GM18858 (cell line): ENCODE results near the gene C8A.

Experiments
- ATAC-seq: cut with Tn5 transposase; IDR thresholded peaks from one replicate; pipeline ENCODE4 v1.9.1; 2021; ENCODE audit not compliant: unreplicated experiment

Gene C8A

GRCh38 chr1:56923201-56923600 is 68.6 kb downstream of the C8A start:
- no peak for ATAC-seq

DNA sequence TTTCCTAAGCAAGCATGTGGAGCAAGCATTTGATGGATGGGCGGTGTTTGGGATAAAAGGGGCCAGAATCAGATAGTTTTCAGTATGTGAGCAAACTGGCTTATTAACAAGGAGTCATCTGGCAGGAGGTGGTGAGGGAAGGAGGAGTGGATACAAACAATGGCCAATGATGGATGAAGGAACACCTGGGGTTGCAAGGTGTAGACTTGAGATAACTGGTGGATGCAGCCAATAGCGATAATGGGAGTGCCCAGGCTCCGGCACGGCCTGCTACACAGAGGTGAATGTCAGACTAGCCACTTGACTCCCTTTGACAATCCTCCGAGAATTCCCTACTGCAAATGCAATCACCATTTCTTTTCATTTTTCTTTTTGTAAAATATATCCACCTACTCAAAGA is 69.5 kb downstream of the C8A start:
- ATAC-seq, result no peak

DNA sequence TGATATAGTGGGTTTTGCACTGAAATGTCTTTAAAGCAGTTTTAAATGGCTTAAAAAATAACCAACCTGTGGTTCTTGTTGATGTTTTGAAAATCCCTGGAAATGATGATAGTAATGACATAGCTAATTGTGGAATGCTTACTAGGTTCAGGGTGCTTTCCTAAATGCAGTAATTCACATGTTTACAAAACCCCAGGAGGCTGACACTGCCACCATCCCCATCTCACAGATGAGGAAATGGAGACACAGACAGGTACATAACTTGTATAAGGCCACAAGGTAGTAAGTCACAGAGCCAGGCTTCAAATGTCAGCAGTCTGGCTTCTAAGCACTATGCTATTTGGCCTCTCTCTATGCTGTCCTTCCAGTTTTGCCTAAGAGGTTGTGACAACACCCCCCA is 70.6 kb downstream of the C8A start:
- ATAC-seq, result no peak

- ATAC-seq, result no peak
Measured at GRCh38 chr1:56927171-56927570, 72.6 kb downstream of the C8A start.

DNA sequence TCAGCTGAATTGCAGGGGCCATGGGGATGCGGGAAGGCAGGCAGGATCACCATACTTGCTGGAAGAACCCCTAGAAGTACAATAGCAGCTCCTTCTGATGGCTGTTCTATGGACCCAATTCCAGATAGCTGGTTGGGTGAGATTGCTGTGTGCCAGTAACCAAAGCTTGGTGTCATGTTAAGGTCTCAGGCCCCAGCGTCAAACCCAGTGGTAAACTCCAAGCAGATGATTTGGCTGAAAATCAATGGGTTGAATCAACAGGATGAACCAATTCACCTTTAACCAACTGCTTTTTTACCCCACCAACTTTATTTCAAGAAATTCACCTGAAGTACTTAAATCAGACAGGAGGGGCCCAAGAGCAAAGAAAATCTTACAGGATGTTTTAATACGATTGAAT is 73.4 kb downstream of the C8A start:
- ATAC-seq, result no peak

GRCh38 chr1:56929492-56929891 is 74.9 kb downstream of the C8A start:
- no peak for ATAC-seq

DNA sequence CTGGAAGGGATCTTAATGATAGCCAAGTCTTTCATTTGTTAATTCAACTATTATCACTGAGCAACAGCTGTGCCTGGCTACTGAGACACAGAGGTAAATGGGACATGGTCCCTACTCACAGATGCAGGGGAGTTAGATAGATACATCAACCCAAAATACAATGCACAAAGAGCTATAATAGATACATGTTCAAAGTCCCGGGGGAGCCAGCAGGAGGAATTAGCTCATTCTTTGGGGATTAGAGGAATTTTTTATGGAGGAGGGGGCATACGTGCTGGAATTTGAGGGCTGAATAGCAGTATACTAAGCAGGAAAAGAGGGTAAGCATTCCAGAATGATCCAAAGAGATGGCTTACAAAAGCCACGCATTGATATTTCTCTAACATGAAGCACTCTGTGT is 76.6 kb downstream of the C8A start:
- no peak for ATAC-seq

- ATAC-seq, result no peak
Measured at GRCh38 chr1:56931686-56932085, 77.1 kb downstream of the C8A start.

DNA sequence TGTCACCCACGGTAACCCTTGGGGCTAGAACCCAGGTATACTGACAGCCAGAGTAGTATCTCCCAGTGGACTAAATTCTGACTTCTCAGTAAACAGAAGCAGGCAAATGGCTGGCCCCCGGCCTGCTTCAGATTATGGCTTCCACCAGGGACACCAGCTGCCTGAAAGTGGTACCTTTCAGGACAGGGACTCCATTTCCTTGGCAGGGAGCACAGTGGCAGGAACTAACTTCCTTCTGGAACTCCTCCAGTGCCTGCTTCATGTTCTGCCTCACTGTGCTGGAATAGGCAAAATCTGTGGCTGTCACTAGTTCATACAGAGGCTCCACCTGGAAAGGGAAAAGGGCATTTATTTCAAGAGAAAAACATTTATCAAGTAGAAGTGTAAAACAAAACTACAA is 78.6 kb downstream of the C8A start:
- no peak for ATAC-seq

DNA sequence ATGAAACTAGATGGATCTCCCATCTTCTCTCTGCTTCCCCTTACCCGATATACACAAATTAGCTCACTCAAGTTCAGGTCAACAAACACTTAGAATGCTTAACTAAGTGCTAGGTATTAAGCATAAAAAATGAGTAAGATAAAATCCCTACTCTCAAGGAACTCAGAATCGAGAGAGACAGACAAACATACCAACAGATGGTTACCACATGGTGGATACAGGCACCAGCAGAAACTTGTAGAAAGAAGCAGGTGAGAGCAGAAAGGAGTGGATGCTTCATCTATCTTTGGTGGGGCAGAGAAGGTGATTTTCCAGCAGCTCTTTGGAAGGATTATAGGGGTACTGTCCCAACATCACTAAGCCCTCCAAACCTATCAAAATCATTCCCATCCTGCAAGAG is 79.0 kb downstream of the C8A start:
- ATAC-seq, result no peak

DNA sequence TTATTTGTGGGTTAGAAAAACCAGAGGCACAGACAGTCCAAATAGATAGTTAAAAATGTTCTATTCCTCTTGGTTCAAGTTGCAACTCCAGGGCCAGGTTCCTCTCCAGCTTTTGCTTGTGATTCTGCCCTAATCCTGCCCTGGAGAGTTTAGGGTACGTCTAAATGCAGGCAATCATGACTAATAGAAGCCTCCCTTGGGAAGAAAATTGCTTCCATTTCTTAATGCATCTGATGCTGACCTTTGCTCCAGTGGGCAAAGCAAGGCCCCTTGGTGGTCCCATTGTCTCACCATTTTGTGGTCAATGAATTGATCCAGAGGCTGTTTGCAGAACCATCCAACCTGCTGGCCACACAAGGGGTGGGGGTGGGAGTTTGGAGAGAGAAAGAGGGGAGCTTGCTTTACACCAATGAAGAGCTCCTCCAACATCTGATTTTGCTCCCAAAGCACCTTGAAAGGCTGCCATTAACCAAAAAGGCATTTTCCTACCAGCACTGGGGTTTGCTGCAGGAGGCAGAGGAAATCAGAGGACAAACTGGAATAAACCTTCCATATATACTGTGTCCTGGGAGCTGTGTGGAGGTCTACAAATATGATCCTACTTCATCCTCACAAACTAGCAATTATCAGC is 79.9 kb downstream of the C8A start:
- no peak for ATAC-seq

DNA sequence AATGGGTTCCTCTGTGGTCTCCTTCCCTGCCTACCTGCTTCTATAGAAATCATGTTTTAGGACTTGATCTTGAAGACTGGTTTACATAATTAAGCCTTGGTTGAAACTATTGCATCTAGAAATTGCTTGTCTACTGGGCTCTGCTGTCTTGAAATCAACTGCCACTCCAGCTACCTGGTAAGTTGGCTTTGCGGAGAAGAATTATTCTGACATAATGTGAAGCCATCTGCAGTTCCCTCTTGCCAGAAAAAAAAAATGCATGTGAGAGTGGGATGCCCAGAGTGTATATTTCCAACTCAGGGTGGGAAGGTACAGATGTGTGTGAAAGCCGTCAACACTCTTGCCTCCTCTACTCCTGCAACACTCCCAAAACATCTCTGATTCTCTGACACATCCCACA is 84.0 kb downstream of the C8A start:
- no peak for ATAC-seq

DNA sequence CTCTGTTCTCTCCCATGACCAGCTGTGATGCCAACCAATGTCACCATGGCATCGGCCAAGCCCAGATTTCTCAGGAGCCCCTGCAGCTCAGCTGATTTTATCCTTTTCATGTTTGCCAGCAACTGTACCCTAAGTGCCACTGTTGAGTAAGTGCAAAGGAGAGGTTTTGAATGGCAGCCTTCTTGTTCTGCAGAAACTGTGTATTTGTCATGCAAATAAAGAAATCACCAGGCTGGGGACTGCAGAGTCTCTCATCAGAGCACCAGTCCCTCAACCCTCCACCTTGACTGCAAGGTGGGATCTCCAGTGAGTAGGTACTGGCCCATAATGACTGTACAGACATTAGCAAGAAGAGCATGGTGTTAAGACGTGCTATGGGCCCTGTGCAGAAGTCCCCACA is 84.6 kb downstream of the C8A start:
- no peak for ATAC-seq

GRCh38 chr1:56940039-56940438 is 85.4 kb downstream of the C8A start:
- ATAC-seq, result no peak

DNA sequence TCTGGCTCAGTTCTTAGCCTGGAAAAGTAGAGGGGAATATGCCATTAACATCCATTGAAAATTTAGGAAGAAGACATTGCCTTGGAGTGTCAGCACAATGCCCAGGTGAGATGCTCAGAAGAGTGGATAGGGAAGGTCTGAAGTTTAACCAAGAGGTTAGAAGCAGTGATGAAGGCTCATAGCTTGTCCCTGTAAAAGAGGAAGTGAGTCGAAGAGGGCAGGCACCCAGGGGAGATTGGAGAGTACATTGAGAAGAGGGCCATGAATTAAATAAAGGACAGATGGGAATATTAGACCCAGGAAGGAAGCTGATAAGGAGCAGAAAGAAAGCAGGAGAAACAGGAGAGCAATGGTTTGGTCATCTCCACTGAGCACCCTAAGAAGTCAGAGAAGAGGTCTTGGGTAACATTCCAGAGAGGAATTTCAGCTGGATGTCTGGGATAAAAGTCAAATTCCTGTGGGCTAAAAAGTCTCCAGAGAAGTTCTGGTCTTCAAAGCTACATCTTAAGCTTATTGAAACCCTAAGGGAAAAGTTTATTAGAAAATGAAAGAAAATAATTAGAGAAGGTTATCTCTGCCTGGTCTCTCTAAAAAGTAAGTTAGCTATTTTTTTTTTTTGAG is 93.9 kb downstream of the C8A start:
- no peak for ATAC-seq

- ATAC-seq, result no peak
Measured at GRCh38 chr1:56952501-56952900, 97.9 kb downstream of the C8A start.

GRCh38 chr1:56953386-56953785 is 98.8 kb downstream of the C8A start:
- ATAC-seq, result no peak

- ATAC-seq, result no peak
Measured at GRCh38 chr1:56954664-56955063, 100.1 kb downstream of the C8A start.

DNA sequence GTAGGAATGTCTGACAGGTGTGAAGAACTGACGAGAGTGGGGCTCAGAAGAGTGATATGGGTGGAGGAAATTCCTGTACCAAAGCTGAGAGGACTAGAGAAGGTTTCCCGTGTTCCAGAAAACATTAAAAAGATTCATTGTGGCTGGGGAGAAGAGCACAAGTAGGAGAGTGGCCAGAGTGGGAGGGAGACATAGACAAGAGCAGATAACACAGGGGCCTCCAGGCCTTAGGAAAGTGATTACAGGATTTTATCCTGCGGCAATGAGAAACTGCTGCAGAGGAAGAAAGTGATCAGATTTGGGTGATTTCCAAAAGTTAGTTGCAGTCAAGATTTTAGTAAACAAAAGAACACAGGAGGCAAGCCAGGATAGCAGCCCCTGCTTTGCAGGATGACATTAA is 103.3 kb downstream of the C8A start:
- no peak for ATAC-seq

DNA sequence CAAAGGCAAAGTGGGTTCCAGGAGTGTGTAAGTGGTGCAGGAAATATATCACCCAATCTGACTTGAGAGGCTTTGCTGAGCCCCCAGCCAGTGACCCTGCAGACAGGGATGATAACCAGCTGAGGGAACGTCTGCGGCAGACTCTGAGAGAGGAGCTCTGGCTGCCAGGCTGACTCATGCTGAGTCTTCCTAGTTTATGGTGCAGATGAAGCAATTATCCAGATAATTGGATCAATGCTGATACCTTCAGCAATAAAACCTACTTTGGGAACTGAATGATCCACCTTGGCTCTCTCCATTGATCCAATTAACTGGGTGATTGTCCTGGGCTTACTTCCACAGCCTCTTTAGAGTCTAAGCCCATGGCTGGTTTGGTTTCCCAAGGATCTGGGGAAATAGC is 103.9 kb downstream of the C8A start:
- ATAC-seq, result no peak

DNA sequence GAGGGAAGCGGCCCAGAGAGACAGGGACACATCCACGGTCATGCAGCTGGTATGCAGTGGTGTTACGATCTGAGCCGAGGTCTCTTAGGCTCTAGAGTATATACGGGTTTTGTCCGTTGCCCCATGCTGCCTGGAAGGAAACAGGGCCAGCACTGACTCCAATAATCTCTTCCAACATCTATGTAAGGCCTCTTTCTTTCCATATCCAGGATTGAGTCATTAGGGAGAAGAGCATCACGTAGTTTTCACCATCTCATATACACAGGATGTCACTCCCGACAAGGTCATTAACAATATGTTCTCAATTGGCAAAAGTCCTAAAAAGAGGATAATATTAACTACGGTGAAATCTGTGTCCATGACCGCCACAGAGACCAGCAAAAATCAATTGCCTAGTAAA is 106.8 kb downstream of the C8A start:
- ATAC-seq, result no peak

DNA sequence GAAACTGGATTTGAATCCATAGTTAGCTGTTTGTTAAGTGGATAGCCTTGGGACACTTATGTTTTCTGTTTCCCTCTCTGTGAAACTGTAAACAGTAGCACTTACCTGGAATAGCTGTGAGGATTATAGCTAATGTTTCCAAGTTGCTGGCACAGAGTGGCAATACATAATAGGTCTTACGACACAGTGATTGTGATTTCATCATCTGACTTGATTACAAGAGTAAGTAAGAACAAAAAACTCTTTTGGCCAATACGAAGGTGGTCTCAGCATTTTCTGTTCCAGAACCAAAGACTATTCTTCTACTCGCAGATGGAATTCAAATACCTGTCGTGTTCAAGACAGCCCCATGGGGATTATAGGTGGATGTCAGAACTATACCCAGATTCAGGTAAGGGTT is 109.1 kb downstream of the C8A start:
- ATAC-seq, result no peak

- no peak for ATAC-seq
Measured at GRCh38 chr1:56964349-56965017, 109.9 kb downstream of the C8A start.
